PC-9 (cell line): Measurements from ENCODE around the gene DGKA. TPM values are rescaled to one million over a fixed set of nuclear protein-coding genes. Genes with fewer than 3 reads are reported as not detected.

ENCODE experiments used
- BruUV-seq: library from RNA; stranded (reverse); fragments of 400-500 nt; replicated peaks from 2 replicates; lab custom pipeline; 2021; lab: Mats Ljungman, UMichigan
- CTCF ChIA-PET: fragments of 300-600 bp; sonication (Branson Sonifier 250); formaldehyde crosslinking; loops from one replicate; lab custom pipeline; 2022; ENCODE audit warnings: antibody characterized with exemption; lab: Charles Lee
- POLR2A ChIA-PET: fragments of 300-600 bp; sonication (Branson Sonifier 250); formaldehyde crosslinking; loops from one replicate; lab custom pipeline; 2022; ENCODE audit warnings: antibody characterized with exemption; ENCODE audit not compliant: unreplicated experiment; lab: Charles Lee
- DNase-seq, 2 experiments: peaks; one replicate each; pipeline versions ENCODE4 v3.0.0 to v3.0.0-alpha.2; 2015 to 2022; ENCODE audit warnings: mixed read lengths in 1 of 2
- H2AFZ ChIP-seq: fragments of 200-600 bp; sonication (generic); 2 replicates; pipeline ENCODE4 v1.8.1; 2017; ENCODE audit warnings: antibody characterized with exemption
- H3F3A ChIP-seq: fragments of 200-600 bp; sonication (generic); 2 replicates; pipeline ENCODE4 v1.8.1; 2017; ENCODE audit warnings: antibody characterized with exemption, mild to moderate bottlenecking, low read depth; ENCODE audit not compliant: insufficient read depth
- H3K27ac ChIP-seq: fragments of 200-600 bp; sonication (generic); 2 replicates; pipeline ENCODE4 v1.6.1; 2016; ENCODE audit warnings: mixed run types
- H3K27me3 ChIP-seq: fragments of 200-600 bp; sonication (generic); 2 replicates; pipeline ENCODE4 v1.6.1; 2016; ENCODE audit warnings: low read depth, mixed run types; ENCODE audit not compliant: insufficient read depth
- H3K36me3 ChIP-seq: fragments of 200-600 bp; sonication (generic); 2 replicates; pipeline ENCODE4 v1.6.1; 2016; ENCODE audit warnings: low read depth, mixed run types
- H3K4me1 ChIP-seq: fragments of 200-600 bp; sonication (generic); replicated peaks from 2 replicates; pipeline ENCODE4 v1.6.1; 2016; ENCODE audit warnings: mixed run types; ENCODE audit not compliant: insufficient read depth
- H3K4me2 ChIP-seq: fragments of 200-600 bp; sonication (generic); 2 replicates; pipeline ENCODE4 v1.6.1; 2017; ENCODE audit warnings: mixed run types
- H3K4me3 ChIP-seq: fragments of 200-600 bp; sonication (generic); 2 replicates; pipeline ENCODE4 v1.6.1; 2016; ENCODE audit warnings: mixed run types
- H3K79me2 ChIP-seq: fragments of 200-600 bp; sonication (generic); 2 replicates; pipeline ENCODE4 v1.6.1; 2017; ENCODE audit warnings: low read depth, mixed run types
- H3K9me2 ChIP-seq: fragments of 200-600 bp; sonication (generic); 2 replicates; pipeline ENCODE4 v1.8.1; 2017; ENCODE audit warnings: mild to moderate bottlenecking; ENCODE audit not compliant: insufficient read depth
- H3K9me3 ChIP-seq: fragments of 200-600 bp; sonication (generic); 2 replicates; pipeline ENCODE4 v1.8.1; 2016; ENCODE audit warnings: low read depth; ENCODE audit not compliant: insufficient read depth
- H4K20me1 ChIP-seq: fragments of 200-600 bp; sonication (generic); 2 replicates; pipeline ENCODE4 v1.8.1; 2017; ENCODE audit not compliant: insufficient read depth
- EZH2 ChIP-seq: fragments of 200-600 bp; sonication (generic); IDR thresholded peaks from 2 replicates; pipeline ENCODE4 v1.8.0; 2017; ENCODE audit warnings: antibody characterized with exemption, low read depth
- intact Hi-C: fragments of 100-400 bp; cut with micrococcal nuclease; formaldehyde crosslinking; loops from one replicate; pipeline ENCODE4 v1.10.0; 2022; ENCODE audit not compliant: unreplicated experiment
- total RNA-seq: library from RNA; stranded (reverse); gene quantifications from 2 replicates; pipeline ENCODE4 v1.2.3, GENCODE V29; 2021
- TF ChIP-seq, protein P1 (sequence below): fragments of 200-600 bp; sonication (generic); conservative IDR thresholded peaks from 2 replicates; pipeline ENCODE4 v1.6.1; 2017; ENCODE audit warnings: mixed run types, antibody characterized with exemption, mild to moderate bottlenecking, moderate library complexity

DGKA gene
- total RNA-seq, 1 experiment from 2014 or later: 86.6 TPM

DNA sequence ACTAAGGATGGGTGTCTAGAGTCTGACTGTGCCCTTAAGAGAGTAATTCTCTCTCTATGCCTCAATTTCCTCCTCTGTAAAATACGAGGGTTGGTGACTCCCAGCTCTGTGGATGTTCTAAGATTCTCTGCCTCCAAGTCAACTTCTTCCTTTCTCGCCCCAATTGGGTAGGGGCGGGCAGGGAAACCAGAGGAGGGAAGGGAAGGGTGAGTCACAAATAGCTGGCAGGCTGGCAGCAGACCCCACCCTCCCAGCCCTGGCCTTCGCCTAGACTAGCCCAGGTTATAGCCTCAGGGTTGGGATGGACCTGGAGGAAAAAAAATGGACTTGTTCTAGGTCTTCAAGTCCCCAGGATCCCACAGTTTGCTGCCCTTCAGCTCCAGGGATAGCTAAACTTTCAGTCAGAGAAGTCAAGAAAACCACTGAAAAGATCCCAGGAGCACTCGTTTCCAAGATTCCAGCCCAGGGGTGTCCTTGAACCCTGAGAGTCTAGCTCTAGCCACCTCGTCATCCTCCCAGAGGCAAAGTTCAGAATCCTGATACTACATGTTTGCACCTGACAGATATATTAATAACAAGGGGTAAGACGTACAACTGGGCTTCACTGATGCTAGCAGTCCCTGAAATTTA is 2.3 kb downstream of the DGKA start:
- TF ChIP-seq, protein P1, sequence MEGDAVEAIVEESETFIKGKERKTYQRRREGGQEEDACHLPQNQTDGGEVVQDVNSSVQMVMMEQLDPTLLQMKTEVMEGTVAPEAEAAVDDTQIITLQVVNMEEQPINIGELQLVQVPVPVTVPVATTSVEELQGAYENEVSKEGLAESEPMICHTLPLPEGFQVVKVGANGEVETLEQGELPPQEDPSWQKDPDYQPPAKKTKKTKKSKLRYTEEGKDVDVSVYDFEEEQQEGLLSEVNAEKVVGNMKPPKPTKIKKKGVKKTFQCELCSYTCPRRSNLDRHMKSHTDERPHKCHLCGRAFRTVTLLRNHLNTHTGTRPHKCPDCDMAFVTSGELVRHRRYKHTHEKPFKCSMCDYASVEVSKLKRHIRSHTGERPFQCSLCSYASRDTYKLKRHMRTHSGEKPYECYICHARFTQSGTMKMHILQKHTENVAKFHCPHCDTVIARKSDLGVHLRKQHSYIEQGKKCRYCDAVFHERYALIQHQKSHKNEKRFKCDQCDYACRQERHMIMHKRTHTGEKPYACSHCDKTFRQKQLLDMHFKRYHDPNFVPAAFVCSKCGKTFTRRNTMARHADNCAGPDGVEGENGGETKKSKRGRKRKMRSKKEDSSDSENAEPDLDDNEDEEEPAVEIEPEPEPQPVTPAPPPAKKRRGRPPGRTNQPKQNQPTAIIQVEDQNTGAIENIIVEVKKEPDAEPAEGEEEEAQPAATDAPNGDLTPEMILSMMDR: no peak
- TF ChIP-seq EZH2: no peak
- Histone ChIP-seq H3K9me2 (no peaks in the 10 kb centered on the region), H3F3A (peaks cover 67% of the 10 kb centered on the region), H4K20me1 (peaks cover 6% of the 10 kb centered on the region; the same call in 1 of the 2 replicates), H2AFZ (peak overlapping the region; percentile 93), H3K4me3 (peak overlapping the region; percentile 78; the same call in 1 of the 2 replicates), H3K4me2 (peak overlapping the region; percentile 96), H3K9me3 (no peaks in the 10 kb centered on the region), H3K4me1 (peaks cover 69% of the 10 kb centered on the region), H3K36me3 (no peaks in the 10 kb centered on the region), H3K27ac (peak overlapping the region; percentile 80), H3K27me3 (no peaks in the 10 kb centered on the region), H3K79me2 (peaks cover 27% of the 10 kb centered on the region)
- CTCF ChIA-PET: interaction anchor here (0.6 to 1.0 kb wide), 4 partner anchors 16 to 588 kb away, joined by 3 to 10 read pairs (median 6); partner anchors contain the start of gene RBMS2
- no TSS peak for BruUV-seq
- peak; percentile 81 to 93 for DNase-seq
- intact Hi-C loops: no loop called here
- POLR2A ChIA-PET: interaction anchor here (0.5 to 1.1 kb wide), 9 partner anchors 11 to 204 kb away, joined by 3 to 23 read pairs (median 11); partner anchors contain the start of genes ORMDL2 and SARNP

DNA sequence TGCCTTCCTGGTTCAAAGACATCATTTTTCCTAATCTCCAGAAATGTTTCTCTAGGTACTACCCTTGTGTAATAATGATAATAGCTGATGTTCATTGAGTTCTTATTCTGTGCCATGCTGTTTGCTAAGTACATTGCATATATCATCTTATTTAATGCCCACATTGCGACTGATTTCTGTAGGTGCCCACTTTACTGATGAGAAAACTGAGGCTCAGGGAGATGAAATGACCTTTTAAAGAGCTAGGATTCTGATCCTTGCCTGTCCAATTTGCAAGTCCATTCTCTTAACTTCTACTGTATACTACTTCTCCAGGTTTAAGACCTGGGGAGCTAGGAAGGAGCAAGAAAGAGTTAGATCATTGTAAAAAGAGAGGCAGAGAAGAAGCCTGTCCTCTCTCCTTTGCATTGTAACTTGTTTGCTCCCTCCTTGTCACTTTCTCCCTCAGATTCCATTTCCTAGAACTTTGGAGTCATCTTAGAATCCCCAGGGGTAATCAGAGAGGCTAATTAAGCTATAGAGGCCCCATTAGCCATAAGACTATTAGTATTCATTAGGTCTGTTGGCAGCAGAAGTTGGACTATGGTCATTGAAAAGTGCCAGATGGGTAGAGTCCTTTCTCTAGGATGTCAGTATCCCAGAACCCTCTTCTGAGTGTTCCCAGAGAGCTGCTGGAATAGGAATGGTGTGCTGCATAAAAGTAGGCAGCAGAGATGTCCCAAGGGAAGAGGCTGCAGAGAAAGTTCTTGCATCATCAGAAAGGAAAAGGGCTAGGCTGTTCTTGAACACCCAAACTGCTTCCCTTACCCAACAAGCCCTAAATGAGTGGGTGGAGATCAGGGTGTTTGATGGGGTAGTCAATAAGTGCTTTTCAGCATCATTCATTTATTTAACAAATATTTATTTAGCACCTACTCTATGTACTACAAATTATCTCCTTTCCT is 3.1 kb downstream of the DGKA start:
- Histone ChIP-seq H3K9me3 (no peaks in the 10 kb centered on the region), H2AFZ (no peak overlapping the region), H3K27ac (peak overlapping the region; percentile 80), H3K27me3 (no peaks in the 10 kb centered on the region), H3K79me2 (peaks cover 22% of the 10 kb centered on the region), H3K4me2 (peak overlapping the region; percentile 96), H3K9me2 (no peaks in the 10 kb centered on the region), H3K36me3 (no peaks in the 10 kb centered on the region), H3F3A (peaks cover 61% of the 10 kb centered on the region), H3K4me1 (peaks cover 63% of the 10 kb centered on the region), H4K20me1 (peaks cover 6% of the 10 kb centered on the region; the same call in 1 of the 2 replicates), H3K4me3 (peak overlapping the region; percentile 32; the same call in 1 of the 2 replicates)
- ChIA-PET POLR2A (interaction anchor here (0.5 to 1.1 kb wide), 7 partner anchors 35 to 205 kb away, joined by 3 to 16 read pairs (median 6); partner anchors contain the start of genes ORMDL2 and SARNP), CTCF (interaction anchor here (1.0 kb wide), 1 partner anchor 62 kb away, joined by 3 read pairs; no protein-coding TSS in a partner anchor)
- no peak for DNase-seq
- TF ChIP-seq EZH2: no peak
- TF ChIP-seq, protein P1: no peak
- BruUV-seq: no TSS peak
- intact Hi-C loops: no loop called here

DNA sequence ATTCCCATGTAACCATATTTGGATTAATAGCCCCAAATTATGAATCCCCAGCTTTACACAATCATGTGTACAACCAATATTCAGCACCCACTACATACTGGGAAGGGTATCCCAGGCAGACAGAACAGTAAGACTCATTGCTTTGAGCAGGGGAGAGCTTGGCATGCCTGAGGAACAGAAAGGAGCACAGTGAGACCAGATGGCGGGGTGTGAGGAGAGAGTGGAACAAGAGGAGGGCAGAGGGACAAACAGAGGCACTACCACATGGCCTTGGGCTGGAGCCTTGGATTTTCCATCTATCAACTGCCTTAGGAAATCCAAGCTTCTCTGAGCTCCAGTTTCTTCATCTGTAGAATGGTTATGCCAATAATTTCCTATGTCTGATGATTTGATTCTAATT is 3.8 kb downstream of the DGKA start:
- no peaks in the 10 kb centered on the region for H3K9me2 ChIP-seq
- peaks cover 60% of the 10 kb centered on the region for H3K4me1 ChIP-seq
- H2AFZ ChIP-seq: no peak overlapping the region
- no peak overlapping the region for H3K27ac ChIP-seq
- H3K27me3 ChIP-seq: no peaks in the 10 kb centered on the region
- POLR2A ChIA-PET: no interaction called here
- H3F3A ChIP-seq: peaks cover 61% of the 10 kb centered on the region; the same call in 1 of the 2 replicates
- no TSS peak for BruUV-seq
- peaks cover 19% of the 10 kb centered on the region for H3K79me2 ChIP-seq
- H4K20me1 ChIP-seq: peaks cover 6% of the 10 kb centered on the region; the same call in 1 of the 2 replicates
- H3K4me3 ChIP-seq: no peak overlapping the region
- no peak overlapping the region for H3K4me2 ChIP-seq
- TF ChIP-seq, protein P1: no peak
- TF ChIP-seq EZH2: no peak
- DNase-seq: no peak
- intact Hi-C loops: no loop called here
- CTCF ChIA-PET: no interaction called here
- no peaks in the 10 kb centered on the region for H3K36me3 ChIP-seq
- no peaks in the 10 kb centered on the region for H3K9me3 ChIP-seq
